HG02943 (cell line): ENCODE results near the gene TRAPPC10.
"Not testable (repeated sequence)": the region's sequence is repeated elsewhere in the genome, so short reads cannot be mapped to it uniquely, and the experiment has no call there.

Experiments
- ATAC-seq: cut with Tn5 transposase; IDR thresholded peaks from one replicate; pipeline ENCODE4 v1.9.1; 2021; ENCODE audit warnings: mild to moderate bottlenecking, low read depth, moderate library complexity; ENCODE audit not compliant: unreplicated experiment

The TRAPPC10 gene

GRCh38 chr21:44134732-44135131 lies 122.6 kb downstream of the TRAPPC10 start:
- ATAC-seq = not testable (repeated sequence)

DNA sequence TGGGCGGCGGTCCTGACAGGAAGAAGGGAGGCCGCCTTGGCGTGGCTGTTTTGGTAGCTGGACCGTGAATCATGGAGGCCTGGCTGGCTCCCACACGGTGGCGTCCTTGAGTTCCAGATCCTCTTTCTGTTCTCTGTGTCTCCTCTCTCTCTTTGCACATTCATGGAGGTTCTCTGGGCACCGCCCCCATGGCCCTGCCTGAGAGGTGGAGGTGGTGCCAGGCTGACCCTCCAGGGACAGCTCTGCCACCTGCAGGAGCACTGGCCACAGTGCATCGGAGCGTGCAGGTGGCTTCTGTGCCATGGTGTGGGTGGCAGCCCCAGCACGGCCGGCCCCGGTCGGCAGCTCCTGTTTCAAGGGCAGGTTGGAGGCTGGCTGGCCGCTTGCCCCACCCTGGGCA lies 125.9 kb downstream of the TRAPPC10 start:
- not testable (repeated sequence) for ATAC-seq

DNA sequence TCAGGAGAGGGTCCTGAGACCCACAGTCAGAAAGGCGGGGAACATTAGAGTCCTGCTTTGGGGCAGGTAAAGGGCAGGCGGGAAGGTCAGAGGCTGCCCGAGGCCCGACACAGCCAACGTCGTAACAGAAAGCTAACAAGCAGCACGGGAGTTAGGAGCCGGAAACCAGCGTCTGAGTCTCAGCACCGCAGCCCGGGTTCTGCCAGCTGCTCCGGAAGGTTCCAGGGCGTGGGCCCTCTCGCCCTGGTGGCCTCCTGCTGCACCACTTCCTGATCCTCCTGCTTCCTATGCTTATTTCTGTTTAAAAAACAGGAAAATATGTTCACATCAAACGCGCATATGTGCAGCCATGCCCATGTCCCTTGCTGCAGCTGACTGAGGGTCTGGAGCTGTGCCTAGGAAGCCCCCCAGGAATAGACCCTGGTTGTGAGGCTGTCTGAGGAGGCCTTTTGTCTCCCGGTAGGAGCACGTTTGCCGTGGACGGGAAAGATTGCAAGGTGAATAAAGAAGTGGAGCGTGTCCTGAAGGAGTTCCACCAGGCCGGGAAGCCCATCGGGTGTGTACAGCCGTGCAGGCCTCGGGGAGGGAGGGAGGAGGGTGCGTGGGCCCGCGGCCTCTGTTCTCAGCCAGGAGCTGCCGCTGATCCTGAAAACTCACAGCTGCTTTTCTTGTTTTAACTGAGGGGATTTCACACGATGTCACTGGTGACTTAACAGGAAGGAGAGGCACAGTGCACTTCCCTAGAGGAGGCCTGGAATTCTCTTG lies 127.9 kb downstream of the TRAPPC10 start:
- not testable (repeated sequence) for ATAC-seq

- ATAC-seq = not testable (repeated sequence)
Measured at GRCh38 chr21:44140552-44140932, 128.4 kb downstream of the TRAPPC10 start.

GRCh38 chr21:44142470-44142869 lies 130.4 kb downstream of the TRAPPC10 start:
- ATAC-seq = not testable (repeated sequence)

GRCh38 chr21:44143380-44143779 lies 131.3 kb downstream of the TRAPPC10 start:
- not testable (repeated sequence) for ATAC-seq

DNA sequence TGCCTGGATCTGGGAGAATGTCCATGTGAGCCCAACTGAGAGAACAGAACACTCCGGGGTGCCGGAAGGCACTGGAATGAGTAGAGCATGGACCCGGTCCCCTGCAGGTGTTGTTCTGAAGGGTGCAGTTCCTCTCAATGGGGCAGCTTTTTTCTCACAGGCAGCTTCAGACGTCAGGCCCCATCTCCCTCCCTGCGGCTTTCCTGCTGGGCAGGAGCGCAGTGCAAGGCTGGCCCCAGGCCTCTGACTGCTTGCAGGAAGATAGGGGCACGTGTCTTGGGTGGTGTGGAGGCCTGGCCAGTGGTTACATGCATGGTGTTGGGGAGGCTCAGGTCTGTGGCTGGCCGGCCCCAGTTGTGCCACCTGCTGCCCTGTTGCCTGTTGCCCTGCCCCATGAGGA lies 131.9 kb downstream of the TRAPPC10 start:
- not testable (repeated sequence) for ATAC-seq

- ATAC-seq = not testable (repeated sequence)
Measured at GRCh38 chr21:44144784-44145602, 132.9 kb downstream of the TRAPPC10 start.

GRCh38 chr21:44145616-44146015 lies 133.5 kb downstream of the TRAPPC10 start:
- not testable (repeated sequence) for ATAC-seq

- ATAC-seq = not testable (repeated sequence)
Measured at GRCh38 chr21:44147108-44147507, 135.0 kb downstream of the TRAPPC10 start.

GRCh38 chr21:44150255-44150654 lies 138.1 kb downstream of the TRAPPC10 start:
- not testable (repeated sequence) for ATAC-seq

DNA sequence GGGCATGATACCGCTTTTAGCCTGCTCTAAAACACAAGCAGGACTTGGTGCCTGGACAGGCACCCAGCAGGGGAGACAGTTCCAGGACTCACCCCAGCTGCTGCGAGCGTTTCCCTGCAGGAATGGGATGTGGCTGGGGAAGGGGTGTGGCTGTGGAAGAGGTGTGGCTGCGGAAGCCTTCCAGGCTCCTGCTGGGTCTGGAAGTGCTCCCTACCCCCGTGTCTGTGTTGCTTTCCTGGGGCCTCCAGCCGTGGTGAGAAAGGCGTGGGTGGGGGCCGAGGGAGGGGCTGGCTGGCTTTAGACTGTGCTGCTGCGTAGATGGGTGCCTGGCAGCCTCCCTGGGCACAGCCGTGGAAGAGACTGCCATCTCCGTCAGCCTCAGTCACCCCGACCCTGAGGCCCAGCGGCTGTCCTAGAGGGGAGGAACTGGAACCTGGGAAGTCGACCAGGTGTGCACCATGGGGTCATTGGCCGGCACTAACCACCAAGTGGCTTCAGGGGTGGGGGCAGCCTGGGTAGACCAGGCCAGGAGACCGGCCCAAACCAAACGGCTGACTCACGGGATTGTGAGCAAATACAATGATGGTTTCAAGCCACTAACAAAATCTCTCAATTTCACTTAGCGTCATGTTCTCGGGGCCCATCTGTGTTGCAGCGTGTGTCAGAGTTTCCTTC lies 141.2 kb downstream of the TRAPPC10 start:
- not testable (repeated sequence) for ATAC-seq

- ATAC-seq = not testable (repeated sequence)
Measured at GRCh38 chr21:44153889-44154228, 141.8 kb downstream of the TRAPPC10 start.

- not testable (repeated sequence) for ATAC-seq
Measured at GRCh38 chr21:44154816-44155230, 142.7 kb downstream of the TRAPPC10 start.

DNA sequence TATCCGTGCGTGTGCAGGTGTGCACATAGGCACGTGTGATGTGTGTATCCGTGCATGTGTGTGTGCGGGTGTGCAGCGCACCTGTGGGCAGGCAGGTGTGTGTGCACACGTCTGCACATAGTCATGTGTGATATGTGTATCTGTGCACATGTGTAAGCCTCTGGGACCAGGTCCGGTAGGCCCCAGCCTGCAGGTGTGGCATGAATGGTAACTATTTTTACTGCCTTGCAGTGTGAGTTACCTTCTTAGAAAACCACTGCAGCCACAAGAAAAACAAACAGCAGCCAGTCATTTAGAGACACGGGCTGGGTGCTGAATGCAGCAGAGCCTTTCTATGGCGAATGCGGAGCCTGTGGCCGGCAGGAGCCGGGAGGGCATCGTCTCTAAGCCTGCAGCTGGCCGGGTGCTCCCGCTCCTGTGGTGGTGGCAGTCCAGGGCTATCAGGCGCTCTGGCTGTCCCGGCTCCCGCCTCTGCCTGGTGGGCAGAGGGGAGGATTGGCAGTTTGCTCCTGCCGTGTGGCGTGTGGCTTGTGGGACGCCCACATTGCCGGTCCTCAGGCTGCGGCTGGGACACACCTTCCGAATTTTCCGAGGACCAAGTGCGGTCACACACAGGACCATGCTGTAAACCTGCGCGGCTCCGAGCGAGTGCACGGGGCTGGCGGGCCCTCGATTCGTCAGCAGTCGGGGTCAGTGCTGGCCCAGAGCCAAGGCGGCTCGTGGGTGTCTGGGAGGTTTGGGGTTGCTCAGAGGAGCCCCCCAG lies 143.3 kb downstream of the TRAPPC10 start:
- ATAC-seq = not testable (repeated sequence)

DNA sequence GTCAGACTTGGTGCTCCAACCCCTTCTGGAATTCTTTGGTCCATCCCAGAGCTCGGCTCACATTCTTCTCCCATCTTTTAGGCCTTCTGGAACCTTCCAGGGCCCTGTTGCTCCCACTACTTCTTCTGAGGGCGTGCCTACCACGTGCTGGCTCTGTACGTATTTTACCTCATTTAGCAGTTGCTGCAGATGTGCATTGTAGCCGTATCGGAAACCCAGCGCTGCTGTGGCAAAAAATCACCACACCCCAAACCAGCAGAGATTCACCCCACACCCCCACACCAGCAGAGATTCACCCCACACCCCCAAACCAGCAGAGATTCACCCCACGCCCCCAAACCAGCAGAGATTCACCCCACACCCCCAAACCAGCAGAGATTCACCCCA lies 143.9 kb downstream of the TRAPPC10 start:
- ATAC-seq = not testable (repeated sequence)
